Lung (tissue), 12 donors: ENCODE measurements around the gene PTGES2. TPM values are rescaled to one million over a fixed set of nuclear protein-coding genes. Genes with fewer than 3 reads are reported as not detected.

ENCODE experiments used
- ATAC-seq: fragments of 200-7000 bp; cut with Tn5 transposase; one replicate; pipeline ENCODE4 v1.9.1; 2020; ENCODE audit warnings: moderate number of reproducible peaks; ENCODE audit not compliant: insufficient read depth, low FRiP score
- DNase-seq, 3 donors: peaks; one replicate each; pipeline ENCODE4 v3.0.0-alpha.2; 2013 to 2017
- H3K27ac ChIP-seq, 2 donors: one replicate each; pipeline ENCODE4 v1.5.1; 2013; ENCODE audit warnings: mild to moderate bottlenecking in 2 of 2, moderate library complexity in 2 of 2, control low read depth in 1 of 2, inconsistent platforms in 1 of 2, low read depth in 1 of 2, low read length in 1 of 2
- H3K27me3 ChIP-seq, 3 donors: one replicate each; pipeline ENCODE4 v1.5.1; 2013; ENCODE audit warnings: low read length in 2 of 3; ENCODE audit not compliant: control insufficient read depth in 3 of 3, insufficient read depth in 3 of 3
- H3K36me3 ChIP-seq, 4 donors: one replicate each; pipeline ENCODE4 v1.5.1; 2013; ENCODE audit warnings: low read length in 4 of 4, mild to moderate bottlenecking in 1 of 4, moderate library complexity in 1 of 4; ENCODE audit not compliant: control insufficient read depth in 4 of 4, insufficient read depth in 4 of 4
- H3K4me1 ChIP-seq, 5 donors: one replicate each; pipeline ENCODE4 v1.5.1; 2013; ENCODE audit warnings: low read length in 5 of 5, mild to moderate bottlenecking in 2 of 5, moderate library complexity in 1 of 5; ENCODE audit not compliant: control insufficient read depth in 5 of 5, insufficient read depth in 5 of 5
- H3K4me3 ChIP-seq: one replicate; pipeline ENCODE4 v1.5.1; 2013; ENCODE audit warnings: mild to moderate bottlenecking, control low read depth, moderate library complexity
- H3K9ac ChIP-seq, 2 donors: one replicate each; pipeline ENCODE4 v1.5.1; 2013; ENCODE audit warnings: low read length in 2 of 2, control low read depth in 1 of 2; ENCODE audit not compliant: insufficient read depth in 1 of 2
- H3K9me3 ChIP-seq, 4 donors: one replicate each; pipeline ENCODE4 v1.5.1; 2013; ENCODE audit warnings: low read length in 3 of 4, mild to moderate bottlenecking in 1 of 4, moderate library complexity in 1 of 4; ENCODE audit not compliant: control insufficient read depth in 4 of 4, insufficient read depth in 3 of 4
- WGBS, 2 donors: extraction: QIAGEN DNeasy Blood & Tissue Kit; methylation state at CpG; one replicate each; pipeline ENCODE4 v1.1.7; 2013; 5-methylcytosine and 5-hydroxymethylcytosine counted together
- polyA plus RNA-seq, 2 donors: library from polyadenylated mRNA; stranded (reverse); fragments of 200-250 nt; gene quantifications; one replicate each; pipeline ENCODE4 v1.2.1, GENCODE V29; 2013
- total RNA-seq, 2 donors: library from RNA; depleted of rRNA in 1 of 2; stranded (reverse); fragments of >200 nt in 1 of 2; gene quantifications; one replicate each; pipeline ENCODE4 v1.2.1, GENCODE V29; 2014 to 2021
- TF ChIP-seq, protein P1 (sequence below): IDR thresholded peaks from 2 replicates; pipeline ENCODE4 v1.5.1; 2012; ENCODE audit warnings: mild to moderate bottlenecking; ENCODE audit errors: control extremely low read depth, extremely low read depth
- donor health status: control.
- donor health status: control.
- donor health status: Bipolar disorder and iron deficiency.
- donor health status: healthy.
- donor health status: DM: yes; HTN: yes; CAD: no.

PTGES2 gene
- total and polyA plus RNA-seq, 4 donors = 42.0 to 66.8 (median 54.7) TPM

- ATAC-seq (peak; percentile 30), DNase-seq (peak in 1 of 3 donors; percentile 69)
- no peak overlapping the region for H3K4me3 ChIP-seq
- TF ChIP-seq, protein P1, sequence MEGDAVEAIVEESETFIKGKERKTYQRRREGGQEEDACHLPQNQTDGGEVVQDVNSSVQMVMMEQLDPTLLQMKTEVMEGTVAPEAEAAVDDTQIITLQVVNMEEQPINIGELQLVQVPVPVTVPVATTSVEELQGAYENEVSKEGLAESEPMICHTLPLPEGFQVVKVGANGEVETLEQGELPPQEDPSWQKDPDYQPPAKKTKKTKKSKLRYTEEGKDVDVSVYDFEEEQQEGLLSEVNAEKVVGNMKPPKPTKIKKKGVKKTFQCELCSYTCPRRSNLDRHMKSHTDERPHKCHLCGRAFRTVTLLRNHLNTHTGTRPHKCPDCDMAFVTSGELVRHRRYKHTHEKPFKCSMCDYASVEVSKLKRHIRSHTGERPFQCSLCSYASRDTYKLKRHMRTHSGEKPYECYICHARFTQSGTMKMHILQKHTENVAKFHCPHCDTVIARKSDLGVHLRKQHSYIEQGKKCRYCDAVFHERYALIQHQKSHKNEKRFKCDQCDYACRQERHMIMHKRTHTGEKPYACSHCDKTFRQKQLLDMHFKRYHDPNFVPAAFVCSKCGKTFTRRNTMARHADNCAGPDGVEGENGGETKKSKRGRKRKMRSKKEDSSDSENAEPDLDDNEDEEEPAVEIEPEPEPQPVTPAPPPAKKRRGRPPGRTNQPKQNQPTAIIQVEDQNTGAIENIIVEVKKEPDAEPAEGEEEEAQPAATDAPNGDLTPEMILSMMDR = no peak
- 40 to 45% methylated on average over 11 of the region's 11 CpGs for WGBS, 2 donors
- H3K36me3 ChIP-seq = peaks cover 0 to 2% (median 0%) of the 10 kb centered on the region in 4 donors
- no peaks in the 10 kb centered on the region for H3K27me3 ChIP-seq
- no peaks in the 10 kb centered on the region for H3K9me3 ChIP-seq
- H3K9ac ChIP-seq = no peak overlapping the region
- peaks cover 14 to 43% (median 18%) of the 10 kb centered on the region in 5 donors for H3K4me1 ChIP-seq
- H3K27ac ChIP-seq = peak overlapping the region in 1 of 2 donors; percentile 84
Observed at GRCh38 chr9:128078504-128079434, 48.8 kb downstream of the PTGES2 start.

GRCh38 chr9:128077847-128078503 is 49.6 kb downstream of the PTGES2 start:
- no peaks in the 10 kb centered on the region for H3K27me3 ChIP-seq
- TF ChIP-seq, protein P1 = no peak
- no peak overlapping the region for H3K4me3 ChIP-seq
- H3K36me3 ChIP-seq = peaks cover 0 to 2% (median 0%) of the 10 kb centered on the region in 4 donors
- no peaks in the 10 kb centered on the region for H3K9me3 ChIP-seq
- 85 to 88% methylated on average over 7 of the region's 7 CpGs for WGBS, 2 donors
- ATAC-seq (no peak), DNase-seq (no peak)
- H3K27ac ChIP-seq = peak overlapping the region in 1 of 2 donors; percentile 84
- no peak overlapping the region for H3K9ac ChIP-seq
- peaks cover 16 to 51% (median 24%) of the 10 kb centered on the region in 5 donors for H3K4me1 ChIP-seq

GRCh38 chr9:128073253-128073886 is 54.2 kb downstream of the PTGES2 start:
- H3K27ac ChIP-seq = peak overlapping the region in 1 of 2 donors; percentile 70
- peak overlapping the region in 1 of 2 donors; percentile 80 for H3K9ac ChIP-seq
- H3K9me3 ChIP-seq = no peaks in the 10 kb centered on the region
- no peaks in the 10 kb centered on the region for H3K36me3 ChIP-seq
- ATAC-seq (no peak), DNase-seq (peak; percentile 39 to 82 (median 82))
- no peaks in the 10 kb centered on the region for H3K27me3 ChIP-seq
- H3K4me3 ChIP-seq = no peak overlapping the region
- TF ChIP-seq, protein P1 = no peak
- peaks cover 16 to 40% (median 21%) of the 10 kb centered on the region in 5 donors for H3K4me1 ChIP-seq
- WGBS, 2 donors = 65 to 74% methylated on average over 7 of the region's 7 CpGs
